MM.1S (cell line): ENCODE data around the gene TIMP2.

ENCODE experiments used
- DNase-seq: peaks from one replicate; pipeline ENCODE4 v3.0.0-alpha.2; 2015
- H2AFZ ChIP-seq: fragments of 300-600 bp; sonication (generic); 2 replicates; pipeline ENCODE4 v1.6.0; 2016; ENCODE audit warnings: antibody characterized with exemption, low read length
- H3F3A ChIP-seq: fragments of 300-600 bp; sonication (generic); 2 replicates; pipeline ENCODE4 v1.6.1; 2016; ENCODE audit warnings: mild to moderate bottlenecking, antibody characterized with exemption, low read length, moderate library complexity, mixed read lengths; ENCODE audit not compliant: insufficient read depth
- H3K27ac ChIP-seq: fragments of 300-600 bp; sonication (generic); 2 replicates; pipeline ENCODE4 v1.5.1; 2016; ENCODE audit warnings: mild to moderate bottlenecking, low read length
- H3K27me3 ChIP-seq: fragments of 300-600 bp; sonication (generic); replicated peaks from 2 replicates; pipeline ENCODE4 v1.6.0; 2016; ENCODE audit warnings: low read length; ENCODE audit not compliant: insufficient read depth
- H3K36me3 ChIP-seq: fragments of 300-600 bp; sonication (generic); replicated peaks from 2 replicates; pipeline ENCODE4 v1.6.1; 2016; ENCODE audit warnings: mild to moderate bottlenecking, low read length, mixed read lengths; ENCODE audit not compliant: insufficient read depth
- H3K4me1 ChIP-seq: fragments of 300-600 bp; sonication (generic); 2 replicates; pipeline ENCODE4 v1.6.1; 2016; ENCODE audit warnings: low read length, mixed read lengths
- H3K4me2 ChIP-seq: fragments of 300-600 bp; sonication (generic); 2 replicates; pipeline ENCODE4 v1.6.0; 2016; ENCODE audit warnings: low read depth, low read length
- H3K4me3 ChIP-seq: fragments of 300-600 bp; sonication (generic); 2 replicates; pipeline ENCODE4 v1.5.1; 2016; ENCODE audit warnings: low read length, mixed read lengths
- H3K79me2 ChIP-seq: fragments of 300-600 bp; sonication (generic); 2 replicates; pipeline ENCODE4 v1.6.1; 2016; ENCODE audit warnings: mixed run types, low read length, mixed read lengths
- H3K9ac ChIP-seq: fragments of 300-600 bp; sonication (generic); 2 replicates; pipeline ENCODE4 v1.6.1; 2016; ENCODE audit warnings: low read length, mixed read lengths
- H3K9me2 ChIP-seq: fragments of 300-600 bp; sonication (generic); replicated peaks from 2 replicates; pipeline ENCODE4 v1.6.1; 2016; ENCODE audit warnings: mild to moderate bottlenecking, low read length, mixed read lengths; ENCODE audit not compliant: insufficient read depth
- H3K9me3 ChIP-seq: fragments of 300-600 bp; sonication (generic); replicated peaks from 2 replicates; pipeline ENCODE4 v1.6.1; 2016; ENCODE audit warnings: mild to moderate bottlenecking, low read length, mixed read lengths; ENCODE audit not compliant: insufficient read depth
- H4K20me1 ChIP-seq: fragments of 300-600 bp; sonication (generic); 2 replicates; pipeline ENCODE4 v1.6.1; 2016; ENCODE audit warnings: mild to moderate bottlenecking, low read length, moderate library complexity, mixed read lengths; ENCODE audit not compliant: insufficient read depth
- CTCF ChIP-seq: fragments of 300-600 bp; sonication (generic); IDR thresholded peaks from 2 replicates; pipeline ENCODE4 v1.5.1; 2016; ENCODE audit warnings: antibody characterized with exemption, low read length, mixed read lengths
- EZH2 ChIP-seq: fragments of 300-600 bp; sonication (generic); optimal IDR thresholded peaks from 2 replicates; pipeline ENCODE3; 2017; ENCODE audit warnings: low read depth, mild to moderate bottlenecking, antibody characterized with exemption, low read length, mixed read lengths
- EZH2phosphoT487 ChIP-seq: fragments of 300-600 bp; sonication (generic); IDR thresholded peaks from 2 replicates; pipeline ENCODE4 v1.6.1; 2018; ENCODE audit warnings: antibody characterized with exemption, low read length

The TIMP2 gene

GRCh38 chr17:78883533-78884131, 41.6 kb downstream of the TIMP2 start:
- Histone ChIP-seq H3K4me3 (no peak overlapping the region), H3K27ac (no peak overlapping the region), H3K79me2 (peaks cover 100% of the 10 kb centered on the region), H3K9me2 (no peaks in the 10 kb centered on the region), H3K9me3 (no peaks in the 10 kb centered on the region), H2AFZ (no peak overlapping the region), H3K36me3 (no peaks in the 10 kb centered on the region), H4K20me1 (no peaks in the 10 kb centered on the region), H3K9ac (no peak overlapping the region), H3K4me1 (peaks cover 4% of the 10 kb centered on the region), H3F3A (peaks cover 2% of the 10 kb centered on the region; the same call in 1 of the 2 replicates), H3K4me2 (no peak overlapping the region), H3K27me3 (no peaks in the 10 kb centered on the region)
- no peak for TF ChIP-seq EZH2phosphoT487
- no peak for TF ChIP-seq EZH2
- TF ChIP-seq CTCF, result no peak
- DNase-seq, result no peak

GRCh38 chr17:78883089-78883532, 42.1 kb downstream of the TIMP2 start:
- H3K4me3 ChIP-seq, result no peak overlapping the region
- no peaks in the 10 kb centered on the region for H3K4me1 ChIP-seq
- H3K9ac ChIP-seq, result no peak overlapping the region
- TF ChIP-seq CTCF (no peak), EZH2phosphoT487 (no peak), EZH2 (no peak)
- H4K20me1 ChIP-seq, result no peaks in the 10 kb centered on the region
- no peaks in the 10 kb centered on the region for H3K27me3 ChIP-seq
- H3K4me2 ChIP-seq, result no peak overlapping the region
- no peak for DNase-seq
- H3K9me3 ChIP-seq, result no peaks in the 10 kb centered on the region
- peaks cover 100% of the 10 kb centered on the region for H3K79me2 ChIP-seq
- H3K27ac ChIP-seq, result no peak overlapping the region
- no peaks in the 10 kb centered on the region for H3F3A ChIP-seq
- H3K9me2 ChIP-seq, result no peaks in the 10 kb centered on the region
- no peaks in the 10 kb centered on the region for H3K36me3 ChIP-seq
- no peak overlapping the region for H2AFZ ChIP-seq

- H3K9me3 ChIP-seq, result no peaks in the 10 kb centered on the region
- H3K9ac ChIP-seq, result no peak overlapping the region
- H2AFZ ChIP-seq, result no peak overlapping the region
- no peaks in the 10 kb centered on the region for H3F3A ChIP-seq
- no peaks in the 10 kb centered on the region for H3K4me1 ChIP-seq
- H4K20me1 ChIP-seq, result no peaks in the 10 kb centered on the region
- no peaks in the 10 kb centered on the region for H3K27me3 ChIP-seq
- no peak for DNase-seq
- TF ChIP-seq EZH2phosphoT487 (no peak), EZH2 (no peak)
- H3K36me3 ChIP-seq, result no peaks in the 10 kb centered on the region
- no peaks in the 10 kb centered on the region for H3K9me2 ChIP-seq
- H3K4me3 ChIP-seq, result no peak overlapping the region
- H3K79me2 ChIP-seq, result peaks cover 100% of the 10 kb centered on the region
- H3K4me2 ChIP-seq, result no peak overlapping the region
- H3K27ac ChIP-seq, result no peak overlapping the region
Observed at GRCh38 chr17:78882540-78883088, 42.6 kb downstream of the TIMP2 start.

GRCh38 chr17:78879635-78880186, 45.5 kb downstream of the TIMP2 start:
- Histone ChIP-seq H3K4me1 (no peaks in the 10 kb centered on the region), H4K20me1 (no peaks in the 10 kb centered on the region), H2AFZ (no peak overlapping the region), H3K9ac (no peak overlapping the region), H3K9me2 (no peaks in the 10 kb centered on the region), H3K9me3 (no peaks in the 10 kb centered on the region), H3K27me3 (no peaks in the 10 kb centered on the region), H3F3A (no peaks in the 10 kb centered on the region), H3K27ac (no peak overlapping the region), H3K36me3 (no peaks in the 10 kb centered on the region), H3K79me2 (peaks cover 96% of the 10 kb centered on the region), H3K4me2 (no peak overlapping the region), H3K4me3 (no peak overlapping the region)
- TF ChIP-seq EZH2phosphoT487, result no peak
- TF ChIP-seq CTCF, result no peak
- no peak for TF ChIP-seq EZH2
- no peak for DNase-seq
